IMR-90 (cell line): ENCODE measurements around the gene THSD1. TPM values are rescaled to one million over a fixed set of nuclear protein-coding genes. Genes with fewer than 3 reads are reported as not detected.

ENCODE experiments used
- ATAC-seq: fragments of 200-7000 bp; cut with Tn5 transposase; 2 replicates; pipeline ENCODE4 v1.9.1; 2020; ENCODE audit warnings: low read depth, mild to moderate bottlenecking, moderate library complexity
- BruUV-seq: library from RNA; stranded (reverse); fragments of 400-500 nt; replicated peaks from 2 replicates; lab custom pipeline; 2021; lab: Mats Ljungman, UMichigan
- CTCF ChIA-PET: fragments of 300-600 bp; formaldehyde crosslinking; extraction: SDS; loops from one replicate; lab custom pipeline; 2021; ENCODE audit warnings: antibody characterized with exemption; lab: Yijun Ruan, JAX
- POLR2A ChIA-PET: fragments of 300-600 bp; sonication (Branson Sonifier 250); formaldehyde crosslinking; loops from one replicate; lab custom pipeline; 2022; ENCODE audit warnings: antibody characterized with exemption; ENCODE audit not compliant: unreplicated experiment; lab: Charles Lee
- DNase-seq: peaks from one replicate; pipeline ENCODE4 v3.0.0; 2013
- H2AFZ ChIP-seq: replicated peaks from 2 replicates; pipeline ENCODE3; 2013; ENCODE audit warnings: low read length, mild to moderate bottlenecking; ENCODE audit not compliant: poor library complexity
- H2AK5ac ChIP-seq: 2 replicates; pipeline ENCODE4 v1.6.1; 2013; ENCODE audit warnings: low read depth, low read length, inconsistent platforms
- H2AK9ac ChIP-seq: replicated peaks from 2 replicates; pipeline ENCODE3; 2013; ENCODE audit warnings: mild to moderate bottlenecking, low read depth, low read length, moderate library complexity; ENCODE audit not compliant: poor library complexity
- H2BK120ac ChIP-seq: 2 replicates; pipeline ENCODE4 v1.6.1; 2013; ENCODE audit warnings: low read depth, low read length, inconsistent platforms
- H2BK15ac ChIP-seq: 3 replicates; pipeline ENCODE4 v1.6.1; 2013; ENCODE audit warnings: low read depth, low read length, inconsistent platforms
- H2BK20ac ChIP-seq: 2 replicates; pipeline ENCODE4 v1.6.1; 2013; ENCODE audit warnings: low read depth, mild to moderate bottlenecking, inconsistent platforms, low read length, moderate library complexity
- H2BK5ac ChIP-seq: 2 replicates; pipeline ENCODE4 v1.6.1; 2013; ENCODE audit warnings: mild to moderate bottlenecking, low read depth, low read length, inconsistent platforms; ENCODE audit not compliant: poor library complexity, severe bottlenecking
- H3K14ac ChIP-seq: replicated peaks from 2 replicates; pipeline ENCODE4 v1.6.1; 2013; ENCODE audit warnings: low read depth, low read length, inconsistent platforms
- H3K18ac ChIP-seq: 2 replicates; pipeline ENCODE4 v1.6.1; 2013; ENCODE audit warnings: low read depth, low read length, control low read depth
- H3K23ac ChIP-seq: 2 replicates; pipeline ENCODE4 v1.6.1; 2013; ENCODE audit warnings: low read depth, low read length, inconsistent platforms
- H3K27ac ChIP-seq: 2 replicates; pipeline ENCODE4 v1.5.1; 2013; ENCODE audit warnings: mild to moderate bottlenecking, control low read depth, low read length; ENCODE audit not compliant: insufficient read depth
- H3K27me3 ChIP-seq: 2 replicates; pipeline ENCODE4 v1.6.1; 2013; ENCODE audit warnings: low read length; ENCODE audit not compliant: control insufficient read depth, insufficient read depth
- H3K36me3 ChIP-seq: 2 replicates; pipeline ENCODE4 v1.6.1; 2013; ENCODE audit warnings: low read length, mixed read lengths; ENCODE audit not compliant: control insufficient read depth, insufficient read depth
- H3K4ac ChIP-seq: 2 replicates; pipeline ENCODE4 v1.6.1; 2013; ENCODE audit warnings: low read depth, low read length, inconsistent platforms
- H3K4me1 ChIP-seq: 2 replicates; pipeline ENCODE4 v1.6.1; 2013; ENCODE audit warnings: low read length, mixed read lengths; ENCODE audit not compliant: control insufficient read depth, insufficient read depth
- H3K4me2 ChIP-seq: 2 replicates; pipeline ENCODE4 v1.6.1; 2013; ENCODE audit warnings: low read depth, mild to moderate bottlenecking, control low read depth, low read length, moderate library complexity
- H3K4me3 ChIP-seq: 2 replicates; pipeline ENCODE4 v1.5.1; 2013; ENCODE audit warnings: low read depth, mild to moderate bottlenecking, control low read depth, low read length, moderate library complexity; ENCODE audit not compliant: insufficient read depth
- H3K56ac ChIP-seq: 2 replicates; pipeline ENCODE4 v1.6.1; 2013; ENCODE audit warnings: low read length, inconsistent platforms; ENCODE audit not compliant: insufficient read depth; ENCODE audit errors: extremely low read depth
- H3K79me1 ChIP-seq, 2 experiments: 2 replicates each; pipeline ENCODE4 v1.6.1; 2013; ENCODE audit warnings: low read length in 2 of 2, inconsistent platforms in 1 of 2, low read depth in 1 of 2
- H3K9ac ChIP-seq: 2 replicates; pipeline ENCODE4 v1.6.1; 2013; ENCODE audit warnings: low read depth, low read length, control low read depth
- H3K9me1 ChIP-seq: 2 replicates; pipeline ENCODE4 v1.6.1; 2013; ENCODE audit warnings: low read length, inconsistent platforms; ENCODE audit not compliant: insufficient read depth
- H3K9me3 ChIP-seq: 2 replicates; pipeline ENCODE4 v1.6.1; 2013; ENCODE audit warnings: low read length; ENCODE audit not compliant: control insufficient read depth, insufficient read depth
- H4K20me1 ChIP-seq: 2 replicates; pipeline ENCODE4 v1.6.1; 2013; ENCODE audit warnings: low read length, inconsistent platforms; ENCODE audit not compliant: insufficient read depth
- H4K5ac ChIP-seq: 2 replicates; pipeline ENCODE4 v1.6.1; 2013; ENCODE audit warnings: mild to moderate bottlenecking, low read depth, low read length, control low read depth
- H4K8ac ChIP-seq, 2 experiments: 2 replicates each; pipeline ENCODE4 v1.6.1; 2013; ENCODE audit warnings: low read depth in 2 of 2, low read length in 2 of 2, control low read depth in 1 of 2, inconsistent platforms in 1 of 2
- H4K91ac ChIP-seq: 2 replicates; pipeline ENCODE4 v1.6.1; 2013; ENCODE audit warnings: low read depth, low read length, inconsistent platforms; ENCODE audit not compliant: insufficient read depth
- BHLHE40 ChIP-seq: fragments of 150-350 bp; IDR thresholded peaks from 2 replicates; pipeline ENCODE4 v1.6.1; 2016; ENCODE audit warnings: mild to moderate bottlenecking, low read depth, low read length
- CEBPB ChIP-seq: IDR thresholded peaks from 2 replicates; pipeline ENCODE4 v1.6.1; 2012; ENCODE audit warnings: low read depth, low read length, improper control_type of control experiment
- CHD1 ChIP-seq: IDR thresholded peaks from 2 replicates; pipeline ENCODE4 v1.6.1; 2012; ENCODE audit warnings: low read depth, low read length, improper control_type of control experiment
- CTCF ChIP-seq: conservative IDR thresholded peaks from 2 replicates; pipeline ENCODE4 v1.5.1; 2012; ENCODE audit warnings: mild to moderate bottlenecking, low read depth, low read length, improper control_type of control experiment
- FOS ChIP-seq: fragments of 150-350 bp; IDR thresholded peaks from 2 replicates; pipeline ENCODE4 v1.6.1; 2016; ENCODE audit warnings: low read depth, low read length
- MAFK ChIP-seq: IDR thresholded peaks from 2 replicates; pipeline ENCODE4 v1.6.1; 2012; ENCODE audit warnings: low read depth, low read length, improper control_type of control experiment
- MAZ ChIP-seq: IDR thresholded peaks from 2 replicates; pipeline ENCODE4 v1.6.1; 2012; ENCODE audit warnings: low read depth, mild to moderate bottlenecking, low read length, improper control_type of control experiment, moderate library complexity, borderline replicate concordance
- MXI1 ChIP-seq: IDR thresholded peaks from 2 replicates; pipeline ENCODE4 v1.6.1; 2012; ENCODE audit warnings: low read depth, mild to moderate bottlenecking, low read length, moderate library complexity, borderline replicate concordance
- NFE2L2 ChIP-seq: fragments of 150-350 bp; IDR thresholded peaks from 2 replicates; pipeline ENCODE4 v1.6.1; 2016; ENCODE audit warnings: low read depth, mild to moderate bottlenecking, low read length
- POLR2A ChIP-seq: IDR thresholded peaks from 2 replicates; pipeline ENCODE4 v1.6.1; 2012; ENCODE audit warnings: mild to moderate bottlenecking, low read depth, low read length
- RAD21 ChIP-seq: IDR thresholded peaks from 2 replicates; pipeline ENCODE4 v1.6.1; 2012; ENCODE audit warnings: low read length, improper control_type of control experiment
- RCOR1 ChIP-seq: IDR thresholded peaks from 2 replicates; pipeline ENCODE4 v1.6.1; 2012; ENCODE audit warnings: mild to moderate bottlenecking, low read length, improper control_type of control experiment; ENCODE audit not compliant: insufficient replicate concordance
- RFX5 ChIP-seq: IDR thresholded peaks from 2 replicates; pipeline ENCODE4 v1.8.0; 2012; ENCODE audit warnings: low read depth, mild to moderate bottlenecking, low read length, moderate library complexity
- SMC3 ChIP-seq: fragments of 150-350 bp; IDR thresholded peaks from 2 replicates; pipeline ENCODE4 v1.6.1; 2016; ENCODE audit warnings: low read depth, mild to moderate bottlenecking, antibody characterized with exemption, low read length, moderate library complexity
- WGBS, 2 experiments: methylation state at CpG; one replicate each; pipeline versions ENCODE4 v1.1.5 to v1.1.7; 2013; ENCODE audit warnings: missing lambda C conversion rate in 2 of 2; ENCODE audit not compliant: insufficient read length in 1 of 2; ENCODE audit errors: extremely low coverage in 2 of 2; 5-methylcytosine and 5-hydroxymethylcytosine counted together
- dilution Hi-C: fragments of 300-500 bp; cut with HindIII; formaldehyde crosslinking; loops from one replicate; pipeline ENCODE4 v1.14.3; 2018; ENCODE audit warnings: low sequenced_read_pairs; ENCODE audit not compliant: unreplicated experiment
- in situ Hi-C: fragments of 300-500 bp; cut with MboI; formaldehyde crosslinking; loops from 3 replicates; pipeline ENCODE4 v1.14.3; 2019; ENCODE audit warnings: low sequenced_read_pairs, inconsistent platforms, mixed read lengths
- intact Hi-C: fragments of 100-400 bp; cut with micrococcal nuclease; formaldehyde crosslinking; loops from 2 replicates; pipeline ENCODE4 v1.10.0; 2022
- polyA plus RNA-seq, 3 experiments: library from polyadenylated mRNA; depleted of rRNA; stranded (reverse); fragments of >200 nt; gene quantifications; 2 replicates each; pipeline ENCODE4 v1.2.3, GENCODE V29; 2012; ENCODE audit warnings: low replicate concordance in 1 of 3
- total RNA-seq: library from RNA; depleted of rRNA; stranded (reverse); fragments of >200 nt; gene quantifications from 2 replicates; pipeline ENCODE4 v1.2.3, GENCODE V29; 2012
- TF ChIP-seq, protein P1 (sequence below): fragments of 150-350 bp; IDR thresholded peaks from 2 replicates; pipeline ENCODE4 v1.6.1; 2016; ENCODE audit warnings: low read depth, mild to moderate bottlenecking, low read length, moderate library complexity, borderline replicate concordance
- TF ChIP-seq, protein P2 (sequence below): fragments of 150-350 bp; IDR thresholded peaks from 2 replicates; pipeline ENCODE4 v1.6.1; 2017; ENCODE audit warnings: mild to moderate bottlenecking, antibody characterized with exemption, low read length, low read depth

The THSD1 gene
- total and polyA plus RNA-seq, 2 of the 4 experiments (the other 2 are of a cell fraction), result 12.1 to 19.0 TPM

DNA sequence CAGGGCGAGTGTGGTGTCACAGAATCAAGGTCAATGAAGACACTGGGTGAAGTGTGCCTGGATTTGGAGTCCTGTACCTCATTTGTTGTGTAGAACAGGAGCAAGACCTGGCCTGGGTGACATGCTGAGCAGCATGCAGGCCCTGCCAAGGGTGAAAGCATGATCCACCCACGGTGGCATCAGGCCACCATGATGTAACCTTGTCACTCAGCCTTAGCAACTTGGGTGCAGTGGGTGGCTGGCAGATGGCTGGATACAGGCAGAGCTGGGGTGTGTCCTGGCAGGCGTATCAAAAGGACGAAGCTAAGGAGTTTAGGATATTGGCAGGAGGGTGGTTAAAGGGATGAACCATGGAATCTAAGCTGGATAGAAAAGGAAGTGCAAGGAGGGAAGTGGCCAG lies 10.3 kb downstream of the THSD1 start:
- TF ChIP-seq MAZ (no peak), MAFK (no peak), CTCF (no peak), BHLHE40 (no peak), POLR2A (no peak), RAD21 (no peak), MXI1 (no peak), SMC3 (no peak), CHD1 (no peak), FOS (no peak), NFE2L2 (no peak), RFX5 (no peak), CEBPB (no peak), RCOR1 (no peak)
- TF ChIP-seq, protein P1, sequence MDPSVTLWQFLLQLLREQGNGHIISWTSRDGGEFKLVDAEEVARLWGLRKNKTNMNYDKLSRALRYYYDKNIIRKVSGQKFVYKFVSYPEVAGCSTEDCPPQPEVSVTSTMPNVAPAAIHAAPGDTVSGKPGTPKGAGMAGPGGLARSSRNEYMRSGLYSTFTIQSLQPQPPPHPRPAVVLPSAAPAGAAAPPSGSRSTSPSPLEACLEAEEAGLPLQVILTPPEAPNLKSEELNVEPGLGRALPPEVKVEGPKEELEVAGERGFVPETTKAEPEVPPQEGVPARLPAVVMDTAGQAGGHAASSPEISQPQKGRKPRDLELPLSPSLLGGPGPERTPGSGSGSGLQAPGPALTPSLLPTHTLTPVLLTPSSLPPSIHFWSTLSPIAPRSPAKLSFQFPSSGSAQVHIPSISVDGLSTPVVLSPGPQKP, result no peak
- TF ChIP-seq, protein P2, sequence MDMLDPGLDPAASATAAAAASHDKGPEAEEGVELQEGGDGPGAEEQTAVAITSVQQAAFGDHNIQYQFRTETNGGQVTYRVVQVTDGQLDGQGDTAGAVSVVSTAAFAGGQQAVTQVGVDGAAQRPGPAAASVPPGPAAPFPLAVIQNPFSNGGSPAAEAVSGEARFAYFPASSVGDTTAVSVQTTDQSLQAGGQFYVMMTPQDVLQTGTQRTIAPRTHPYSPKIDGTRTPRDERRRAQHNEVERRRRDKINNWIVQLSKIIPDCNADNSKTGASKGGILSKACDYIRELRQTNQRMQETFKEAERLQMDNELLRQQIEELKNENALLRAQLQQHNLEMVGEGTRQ, result no peak
- ATAC-seq (no peak), DNase-seq (no peak)
- H3K23ac ChIP-seq, result no peak overlapping the region
- no peak overlapping the region for H3K18ac ChIP-seq
- H3K4ac ChIP-seq, result no peak overlapping the region
- CTCF ChIA-PET, result no interaction called here
- no peaks in the 10 kb centered on the region; the same call in 1 of the 2 replicates for H3K9me1 ChIP-seq
- no peak overlapping the region for H3K4me2 ChIP-seq
- no peak overlapping the region for H4K5ac ChIP-seq
- H2BK5ac ChIP-seq, result no peak overlapping the region
- H3K79me1 ChIP-seq, result no peaks in the 10 kb centered on the region
- no peak overlapping the region for H3K27ac ChIP-seq
- H3K4me1 ChIP-seq, result no peaks in the 10 kb centered on the region
- POLR2A ChIA-PET, result no interaction called here
- H3K36me3 ChIP-seq, result no peaks in the 10 kb centered on the region
- H4K91ac ChIP-seq, result no peak overlapping the region
- H3K27me3 ChIP-seq, result no peaks in the 10 kb centered on the region
- in situ Hi-C loops (no loop called here), dilution Hi-C loops (no loop called here), intact Hi-C loops (no loop called here)
- BruUV-seq, result no TSS peak
- H2BK15ac ChIP-seq, result no peak overlapping the region
- no peak overlapping the region for H2AK9ac ChIP-seq
- no peak overlapping the region for H3K56ac ChIP-seq
- H3K9me3 ChIP-seq, result no peaks in the 10 kb centered on the region
- no peak overlapping the region for H3K14ac ChIP-seq
- no peak overlapping the region for H2AK5ac ChIP-seq
- H3K9ac ChIP-seq, result no peak overlapping the region
- no peak overlapping the region for H2BK20ac ChIP-seq
- no peak overlapping the region for H3K4me3 ChIP-seq
- H4K20me1 ChIP-seq, result no peaks in the 10 kb centered on the region
- no peak overlapping the region for H4K8ac ChIP-seq
- H2AFZ ChIP-seq, result no peak overlapping the region
- H2BK120ac ChIP-seq, result no peak overlapping the region
- 81% methylated on average over 3 of the region's 4 CpGs; no CpG with 5 or more reads in 1 of the 2 experiments for WGBS, 2 experiments
